Coronary artery (tissue), 2 donors: ENCODE data around the gene SLC24A3.

ENCODE experiments used
- DNase-seq: peaks from one replicate; pipeline ENCODE4 v3.0.0-alpha.2; 2017; ENCODE audit warnings: low spot score
- H3K27ac ChIP-seq, 2 donors: fragments of 200-600 bp; sonication (generic); one replicate each; pipeline ENCODE4 v1.5.1; 2016 to 2019
- H3K4me3 ChIP-seq: fragments of 200-600 bp; sonication (generic); 2 replicates; pipeline ENCODE4 v1.5.1; 2016; ENCODE audit warnings: mild to moderate bottlenecking, moderate library complexity
- CTCF ChIP-seq: fragments of 200-600 bp; sonication (generic); IDR thresholded peaks from one replicate; pipeline ENCODE4 v1.5.1; 2019; ENCODE audit warnings: antibody characterized with exemption

SLC24A3 gene

DNA sequence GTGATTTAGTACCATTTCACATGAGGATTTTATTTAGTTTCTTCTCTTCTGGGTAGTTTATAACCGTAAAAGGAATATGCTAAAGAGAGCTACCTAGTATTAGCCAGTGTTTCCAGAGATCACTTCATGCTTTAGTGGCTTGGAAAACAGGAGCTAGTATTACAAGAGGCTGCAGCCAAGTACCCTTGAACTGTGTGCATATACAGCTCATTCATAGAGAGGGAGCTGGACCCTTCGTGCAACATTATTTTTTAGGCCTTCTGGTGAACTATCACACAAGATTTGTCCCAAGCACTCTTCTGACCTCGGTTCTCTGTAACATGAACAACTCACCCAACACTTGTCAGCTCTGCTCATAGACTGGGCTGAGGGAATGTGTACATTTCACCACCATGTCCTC is 470.7 kb downstream of the SLC24A3 start:
- peak; percentile 24 for DNase-seq
- Histone ChIP-seq H3K27ac (no peak overlapping the region), H3K4me3 (no peak overlapping the region)
- no peak for TF ChIP-seq CTCF

- H3K27ac ChIP-seq, result no peak overlapping the region
- no peak for TF ChIP-seq CTCF
- DNase-seq, result no peak
- no peak overlapping the region for H3K4me3 ChIP-seq
These were observed 471.4 kb downstream of the SLC24A3 start for GRCh38 chr20:19683822-19684221.

DNA sequence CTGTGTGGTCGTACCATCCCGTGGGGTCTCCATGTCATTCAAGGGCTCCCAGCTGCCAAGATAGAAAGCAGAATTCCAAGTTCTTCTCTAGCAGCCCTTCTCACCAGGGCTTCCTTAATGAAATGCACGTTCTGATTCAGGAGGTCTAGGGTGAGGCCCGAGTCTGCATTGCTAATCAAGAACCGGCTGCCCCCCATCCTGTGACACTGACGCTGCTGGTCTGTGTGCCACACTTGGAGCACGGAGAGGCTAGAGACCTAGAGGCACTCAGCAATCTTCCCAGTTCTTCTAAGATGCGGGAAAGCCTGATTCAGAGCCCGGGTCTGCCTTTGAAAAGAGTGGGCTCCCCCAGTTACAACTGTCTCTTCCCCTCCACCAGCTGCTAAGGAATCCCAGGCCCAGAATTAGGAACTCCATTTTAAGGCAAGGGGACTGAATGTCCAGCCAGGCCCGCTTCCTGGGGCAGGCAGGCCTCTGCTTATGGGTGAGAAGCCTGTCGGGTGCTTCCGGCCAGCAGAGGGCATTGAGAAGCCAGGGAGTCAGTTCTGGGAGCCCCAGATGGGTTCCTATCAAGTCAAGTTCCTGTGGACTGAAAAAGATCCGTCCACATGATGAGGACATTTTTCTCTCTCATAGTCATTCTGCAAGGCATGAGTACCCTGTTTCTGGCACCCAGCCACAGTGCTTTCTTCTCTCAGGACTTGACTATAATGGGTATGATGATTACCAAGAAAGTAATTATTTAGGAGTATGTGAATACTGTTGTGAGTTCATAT is 475.8 kb downstream of the SLC24A3 start:
- no peak overlapping the region for H3K4me3 ChIP-seq
- DNase-seq, result peak; percentile 84
- peak overlapping the region in 1 of 2 donors; percentile 67 for H3K27ac ChIP-seq
- TF ChIP-seq CTCF, result peak; percentile 29

GRCh38 chr20:19690462-19690861 is 478.0 kb downstream of the SLC24A3 start:
- no peak for DNase-seq
- Histone ChIP-seq H3K27ac (no peak overlapping the region), H3K4me3 (no peak overlapping the region)
- no peak for TF ChIP-seq CTCF

GRCh38 chr20:19691125-19691524 is 478.7 kb downstream of the SLC24A3 start:
- Histone ChIP-seq H3K4me3 (no peak overlapping the region), H3K27ac (no peak overlapping the region)
- no peak for TF ChIP-seq CTCF
- DNase-seq, result no peak

DNA sequence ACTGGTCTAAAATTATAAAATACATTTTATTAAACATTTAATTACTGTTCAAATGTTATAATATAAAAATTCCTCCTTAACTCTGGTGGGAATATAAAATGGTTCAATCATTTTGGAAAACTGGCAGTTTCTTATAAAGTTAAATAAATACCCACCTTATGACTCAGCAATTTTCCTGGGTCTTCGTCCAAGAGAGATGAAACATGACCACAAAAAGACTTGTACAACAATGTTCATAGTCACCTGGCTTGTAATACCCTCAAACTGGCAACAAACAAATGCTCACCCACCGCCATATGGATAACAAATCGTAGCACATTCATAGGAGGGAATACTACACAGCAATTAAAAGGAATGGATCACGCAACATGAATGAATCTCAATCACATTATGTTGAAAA is 479.7 kb downstream of the SLC24A3 start:
- no peak for DNase-seq
- H3K27ac ChIP-seq, result no peak overlapping the region
- no peak overlapping the region for H3K4me3 ChIP-seq
- no peak for TF ChIP-seq CTCF

- peak; percentile 76 for DNase-seq
- no peak overlapping the region for H3K27ac ChIP-seq
- H3K4me3 ChIP-seq, result peak overlapping the region; percentile 24
- TF ChIP-seq CTCF, result peak; percentile 90
These were observed 480.3 kb downstream of the SLC24A3 start for GRCh38 chr20:19692685-19693119.
